ENCODE results near the gene DIAPH2.

DNA sequence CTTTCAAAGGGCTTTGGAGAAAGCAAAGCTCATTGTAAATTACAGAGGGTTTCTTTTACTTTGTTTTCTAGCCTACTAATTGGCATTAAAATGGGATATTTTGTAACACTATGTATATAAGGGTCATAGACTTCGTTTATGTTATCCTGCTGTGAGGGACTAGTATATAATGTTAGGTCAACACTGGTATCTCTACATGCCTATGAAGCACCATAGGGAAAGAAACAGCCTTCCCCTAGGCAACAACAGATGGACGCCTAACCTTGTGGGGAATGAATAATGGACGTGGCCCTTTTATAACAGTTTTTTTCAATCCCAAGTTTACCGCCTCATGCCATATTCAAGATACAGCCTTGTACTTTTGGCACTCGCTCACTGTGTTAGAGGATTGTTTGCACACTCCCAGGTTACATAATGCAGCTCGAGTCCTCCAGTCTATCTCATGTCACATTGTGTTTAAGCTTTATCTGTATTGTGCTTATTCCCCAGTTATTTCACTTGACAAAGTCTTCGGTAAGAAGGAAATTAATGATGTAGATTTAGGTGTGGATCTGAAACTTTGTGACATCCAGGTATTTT, 910.1 kb downstream of the DIAPH2 start:
- TF ChIP-seq, protein P1, sequence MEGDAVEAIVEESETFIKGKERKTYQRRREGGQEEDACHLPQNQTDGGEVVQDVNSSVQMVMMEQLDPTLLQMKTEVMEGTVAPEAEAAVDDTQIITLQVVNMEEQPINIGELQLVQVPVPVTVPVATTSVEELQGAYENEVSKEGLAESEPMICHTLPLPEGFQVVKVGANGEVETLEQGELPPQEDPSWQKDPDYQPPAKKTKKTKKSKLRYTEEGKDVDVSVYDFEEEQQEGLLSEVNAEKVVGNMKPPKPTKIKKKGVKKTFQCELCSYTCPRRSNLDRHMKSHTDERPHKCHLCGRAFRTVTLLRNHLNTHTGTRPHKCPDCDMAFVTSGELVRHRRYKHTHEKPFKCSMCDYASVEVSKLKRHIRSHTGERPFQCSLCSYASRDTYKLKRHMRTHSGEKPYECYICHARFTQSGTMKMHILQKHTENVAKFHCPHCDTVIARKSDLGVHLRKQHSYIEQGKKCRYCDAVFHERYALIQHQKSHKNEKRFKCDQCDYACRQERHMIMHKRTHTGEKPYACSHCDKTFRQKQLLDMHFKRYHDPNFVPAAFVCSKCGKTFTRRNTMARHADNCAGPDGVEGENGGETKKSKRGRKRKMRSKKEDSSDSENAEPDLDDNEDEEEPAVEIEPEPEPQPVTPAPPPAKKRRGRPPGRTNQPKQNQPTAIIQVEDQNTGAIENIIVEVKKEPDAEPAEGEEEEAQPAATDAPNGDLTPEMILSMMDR (IDR thresholded peaks at IDR 0.05): no peak
- no peak for TF ChIP-seq POLR2A (IDR thresholded peaks at IDR 0.05)

Measured in tibial nerve (tissue), 3 donors.